ENCODE data around the gene LRRC38. TPM values are rescaled to one million over a fixed set of nuclear protein-coding genes. Genes with fewer than 3 reads are reported as not detected.
A peak's percentile ranks its signal among the peaks of the same experiment; 100 is the strongest.

LRRC38 gene
- total and polyA plus RNA-seq, 2 donors (not counting 1 experiment from before 2014, with no cell fraction given), result not detected

- TF ChIP-seq CTCF (IDR thresholded peaks at IDR 0.05), result no peak
- no peak for TF ChIP-seq EZH2 (IDR thresholded peaks at IDR 0.05; ENCODE audit: borderline replicate concordance, insufficient read depth, low read depth, low read length, poor library complexity, severe bottlenecking)
- Histone ChIP-seq H4K20me1 (ENCODE audit: control insufficient read depth, insufficient read depth, low read length, poor library complexity, severe bottlenecking) (no peaks in the 10 kb centered on the region), H3K4me2 (replicated peaks; ENCODE audit: low read depth, low read length, poor library complexity, severe bottlenecking) (no peak overlapping the region), H2AFZ (ENCODE audit: insufficient read depth, low read depth, low read length, poor library complexity, severe bottlenecking) (no peak overlapping the region), H3K4me1 (ENCODE audit: control insufficient read depth in 2 of 2, insufficient read depth in 2 of 2, low read length in 2 of 2) (no peaks in the 10 kb centered on the region), H3K79me2 (ENCODE audit: control insufficient read depth, insufficient read depth, low read length) (no peaks in the 10 kb centered on the region), H3K9me3 (ENCODE audit: control extremely low read depth in 1 of 3, control insufficient read depth in 2 of 3, insufficient read depth in 1 of 3, low read length in 2 of 3) (no peaks in the 10 kb centered on the region), H3K4me3 (ENCODE audit: control extremely low read depth in 1 of 5, extremely low read depth in 1 of 5, insufficient read depth in 1 of 5, low read depth in 2 of 5, low read length in 4 of 5) (no peak overlapping the region), H3K27me3 (replicated peaks in 1 of 4; ENCODE audit: control extremely low read depth in 1 of 4, control insufficient read depth in 3 of 4, insufficient read depth in 4 of 4, low read length in 3 of 4) (no peaks in the 10 kb centered on the region), H3K36me3 (replicated peaks in 1 of 2; ENCODE audit: control extremely low read depth in 1 of 2, control insufficient read depth in 1 of 2, extremely low read depth in 1 of 2, insufficient read depth in 2 of 2, low read length in 1 of 2) (no peaks in the 10 kb centered on the region), H3K27ac (ENCODE audit: low read length in 2 of 2) (no peak overlapping the region), H3K9ac (ENCODE audit: low read length) (no peak overlapping the region)
- POLR2A ChIA-PET, result no interaction called here
- Mint-ChIP-seq H3K4me3 (no peak overlapping the region), H3K4me1 (peaks cover 6% of the 10 kb centered on the region), H3K9me3 (ENCODE audit: insufficient read depth) (no peaks in the 10 kb centered on the region), H3K27ac (no peak overlapping the region), H3K27me3 (peaks cover 27% of the 10 kb centered on the region)
- CTCF ChIA-PET, result interaction anchor here (0.7 kb wide), 1 partner anchor 311 kb away, joined by 3 read pairs; no protein-coding TSS in a partner anchor
- WGBS (ENCODE audit: insufficient coverage), result 6% methylated on average over 5 of the region's 5 CpGs
- intact Hi-C loops (cut with micrococcal nuclease), result no loop called here
- DNase-seq (no peak), ATAC-seq (ENCODE audit: low read depth) (peak; percentile 21)
These were observed 19.8 kb downstream of the LRRC38 start for GRCh38 chr1:13494025-13494424.

- CTCF ChIA-PET, result no interaction called here
- no peak overlapping the region for H3K9ac ChIP-seq (ENCODE audit: low read length)
- Mint-ChIP-seq H3K27me3 (peaks cover 31% of the 10 kb centered on the region), H3K27ac (no peak overlapping the region), H3K4me3 (no peak overlapping the region), H3K4me1 (peaks cover 2% of the 10 kb centered on the region), H3K9me3 (ENCODE audit: insufficient read depth) (no peaks in the 10 kb centered on the region)
- DNase-seq (no peak), ATAC-seq (ENCODE audit: low read depth) (no peak)
- H3K36me3 ChIP-seq (replicated peaks in 1 of 2; ENCODE audit: control extremely low read depth in 1 of 2, control insufficient read depth in 1 of 2, extremely low read depth in 1 of 2, insufficient read depth in 2 of 2, low read length in 1 of 2), result no peaks in the 10 kb centered on the region
- intact Hi-C loops (cut with micrococcal nuclease), result no loop called here
- H3K4me1 ChIP-seq (ENCODE audit: control insufficient read depth in 2 of 2, insufficient read depth in 2 of 2, low read length in 2 of 2), result no peaks in the 10 kb centered on the region
- 85% methylated on average over 10 of the region's 12 CpGs for WGBS (ENCODE audit: insufficient coverage)
- TF ChIP-seq CTCF (IDR thresholded peaks at IDR 0.05) (no peak), EZH2 (IDR thresholded peaks at IDR 0.05; ENCODE audit: borderline replicate concordance, insufficient read depth, low read depth, low read length, poor library complexity, severe bottlenecking) (no peak)
- H3K4me3 ChIP-seq (ENCODE audit: control extremely low read depth in 1 of 5, extremely low read depth in 1 of 5, insufficient read depth in 1 of 5, low read depth in 2 of 5, low read length in 4 of 5), result no peak overlapping the region
- no peaks in the 10 kb centered on the region for H3K9me3 ChIP-seq (ENCODE audit: control extremely low read depth in 1 of 3, control insufficient read depth in 2 of 3, insufficient read depth in 1 of 3, low read length in 2 of 3)
- H4K20me1 ChIP-seq (ENCODE audit: control insufficient read depth, insufficient read depth, low read length, poor library complexity, severe bottlenecking), result no peaks in the 10 kb centered on the region
- H3K79me2 ChIP-seq (ENCODE audit: control insufficient read depth, insufficient read depth, low read length), result no peaks in the 10 kb centered on the region
- POLR2A ChIA-PET, result no interaction called here
- no peak overlapping the region for H2AFZ ChIP-seq (ENCODE audit: insufficient read depth, low read depth, low read length, poor library complexity, severe bottlenecking)
- no peak overlapping the region for H3K4me2 ChIP-seq (replicated peaks; ENCODE audit: low read depth, low read length, poor library complexity, severe bottlenecking)
- no peaks in the 10 kb centered on the region for H3K27me3 ChIP-seq (replicated peaks in 1 of 4; ENCODE audit: control extremely low read depth in 1 of 4, control insufficient read depth in 3 of 4, insufficient read depth in 4 of 4, low read length in 3 of 4)
- H3K27ac ChIP-seq (ENCODE audit: low read length in 2 of 2), result no peak overlapping the region
These were observed 21.1 kb downstream of the LRRC38 start for GRCh38 chr1:13492711-13493110.

Data from B cell (primary cell).